ENCODE data around the gene PHLPP1. TPM values are rescaled to one million over a fixed set of nuclear protein-coding genes. Genes with fewer than 3 reads are reported as not detected.

The PHLPP1 gene
- total and polyA plus RNA-seq, 2 experiments from 2014 or later: 15.7 to 73.6 TPM

DNA sequence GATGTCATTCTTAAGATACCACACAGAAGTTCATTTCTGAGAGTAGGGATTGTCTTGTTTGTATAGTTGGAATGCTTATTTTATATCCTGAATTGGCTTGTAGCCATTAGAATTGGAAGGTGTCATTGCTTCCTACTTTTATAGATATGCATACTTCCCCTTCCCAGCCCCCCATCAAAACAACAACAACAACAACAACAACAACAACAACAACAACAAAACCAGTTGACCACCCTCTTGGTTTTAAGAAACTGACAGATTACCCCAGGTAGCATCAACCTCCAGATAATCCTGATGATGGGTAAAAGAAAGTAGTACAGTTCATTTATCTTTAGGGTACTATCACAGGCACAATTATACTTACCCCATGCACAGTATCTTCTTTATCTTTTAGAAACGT lies 20.0 kb downstream of the PHLPP1 start:
- peak overlapping the region; percentile 27; the same call in 1 of the 2 replicates for H3K4me2 ChIP-seq
- peaks cover 70% of the 10 kb centered on the region for H3K4me1 ChIP-seq (ENCODE audit: insufficient read depth)
- peaks cover 100% of the 10 kb centered on the region for H3K79me2 ChIP-seq (replicated peaks; ENCODE audit: insufficient read depth)
- no peak overlapping the region for H3K4me3 ChIP-seq
- no peak overlapping the region for H3K4me3 Mint-ChIP-seq
- H3K36me3 ChIP-seq (ENCODE audit: insufficient read depth): no peaks in the 10 kb centered on the region
- H3K27me3 Mint-ChIP-seq (ENCODE audit: insufficient read depth, low read depth, poor library complexity): peaks cover 12% of the 10 kb centered on the region
- H4K20me1 ChIP-seq (replicated peaks; ENCODE audit: insufficient read depth): peaks cover 40% of the 10 kb centered on the region
- H2AFZ ChIP-seq: no peak overlapping the region
- H3F3A ChIP-seq (replicated peaks; ENCODE audit: low read depth): no peaks in the 10 kb centered on the region
- H3K27ac Mint-ChIP-seq: no peak overlapping the region
- no peak overlapping the region for H3K27ac ChIP-seq (ENCODE audit: low read depth)
- peaks cover 38% of the 10 kb centered on the region for H3K36me3 Mint-ChIP-seq (ENCODE audit: low read depth)
- H3K9me3 Mint-ChIP-seq: peaks cover 12% of the 10 kb centered on the region
- TF ChIP-seq NANOG (IDR thresholded peaks at IDR 0.05; ENCODE audit: borderline replicate concordance) (no peak), JUNB (IDR thresholded peaks at IDR 0.05; ENCODE audit: unreplicated experiment) (no peak), ETS1 (IDR thresholded peaks at IDR 0.05) (no peak), EZH2 (IDR thresholded peaks at IDR 0.05; ENCODE audit: low read depth, unreplicated experiment) (no peak), ZNF462 (CRISPR knock-in tag; IDR thresholded peaks at IDR 0.05) (no peak), CREB1 (CRISPR knock-in tag; IDR thresholded peaks at IDR 0.05; ENCODE audit: low read depth) (no peak), POLR2AphosphoS5 (IDR thresholded peaks at IDR 0.05; ENCODE audit: low read depth) (no peak), ZNF331 (CRISPR knock-in tag; IDR thresholded peaks at IDR 0.05; ENCODE audit: low read depth) (no peak), EZH2phosphoT487 (IDR thresholded peaks at IDR 0.05; ENCODE audit: unreplicated experiment) (no peak), ZNF114 (CRISPR knock-in tag; IDR thresholded peaks at IDR 0.05) (no peak), STAT1 (IDR thresholded peaks at IDR 0.05; ENCODE audit: unreplicated experiment) (no peak)
- TF ChIP-seq, protein P1, sequence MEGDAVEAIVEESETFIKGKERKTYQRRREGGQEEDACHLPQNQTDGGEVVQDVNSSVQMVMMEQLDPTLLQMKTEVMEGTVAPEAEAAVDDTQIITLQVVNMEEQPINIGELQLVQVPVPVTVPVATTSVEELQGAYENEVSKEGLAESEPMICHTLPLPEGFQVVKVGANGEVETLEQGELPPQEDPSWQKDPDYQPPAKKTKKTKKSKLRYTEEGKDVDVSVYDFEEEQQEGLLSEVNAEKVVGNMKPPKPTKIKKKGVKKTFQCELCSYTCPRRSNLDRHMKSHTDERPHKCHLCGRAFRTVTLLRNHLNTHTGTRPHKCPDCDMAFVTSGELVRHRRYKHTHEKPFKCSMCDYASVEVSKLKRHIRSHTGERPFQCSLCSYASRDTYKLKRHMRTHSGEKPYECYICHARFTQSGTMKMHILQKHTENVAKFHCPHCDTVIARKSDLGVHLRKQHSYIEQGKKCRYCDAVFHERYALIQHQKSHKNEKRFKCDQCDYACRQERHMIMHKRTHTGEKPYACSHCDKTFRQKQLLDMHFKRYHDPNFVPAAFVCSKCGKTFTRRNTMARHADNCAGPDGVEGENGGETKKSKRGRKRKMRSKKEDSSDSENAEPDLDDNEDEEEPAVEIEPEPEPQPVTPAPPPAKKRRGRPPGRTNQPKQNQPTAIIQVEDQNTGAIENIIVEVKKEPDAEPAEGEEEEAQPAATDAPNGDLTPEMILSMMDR (conservative IDR thresholded peaks at IDR 0.05; ENCODE audit: low read depth in 2 of 2): no peak
- TF ChIP-seq, protein P2, sequence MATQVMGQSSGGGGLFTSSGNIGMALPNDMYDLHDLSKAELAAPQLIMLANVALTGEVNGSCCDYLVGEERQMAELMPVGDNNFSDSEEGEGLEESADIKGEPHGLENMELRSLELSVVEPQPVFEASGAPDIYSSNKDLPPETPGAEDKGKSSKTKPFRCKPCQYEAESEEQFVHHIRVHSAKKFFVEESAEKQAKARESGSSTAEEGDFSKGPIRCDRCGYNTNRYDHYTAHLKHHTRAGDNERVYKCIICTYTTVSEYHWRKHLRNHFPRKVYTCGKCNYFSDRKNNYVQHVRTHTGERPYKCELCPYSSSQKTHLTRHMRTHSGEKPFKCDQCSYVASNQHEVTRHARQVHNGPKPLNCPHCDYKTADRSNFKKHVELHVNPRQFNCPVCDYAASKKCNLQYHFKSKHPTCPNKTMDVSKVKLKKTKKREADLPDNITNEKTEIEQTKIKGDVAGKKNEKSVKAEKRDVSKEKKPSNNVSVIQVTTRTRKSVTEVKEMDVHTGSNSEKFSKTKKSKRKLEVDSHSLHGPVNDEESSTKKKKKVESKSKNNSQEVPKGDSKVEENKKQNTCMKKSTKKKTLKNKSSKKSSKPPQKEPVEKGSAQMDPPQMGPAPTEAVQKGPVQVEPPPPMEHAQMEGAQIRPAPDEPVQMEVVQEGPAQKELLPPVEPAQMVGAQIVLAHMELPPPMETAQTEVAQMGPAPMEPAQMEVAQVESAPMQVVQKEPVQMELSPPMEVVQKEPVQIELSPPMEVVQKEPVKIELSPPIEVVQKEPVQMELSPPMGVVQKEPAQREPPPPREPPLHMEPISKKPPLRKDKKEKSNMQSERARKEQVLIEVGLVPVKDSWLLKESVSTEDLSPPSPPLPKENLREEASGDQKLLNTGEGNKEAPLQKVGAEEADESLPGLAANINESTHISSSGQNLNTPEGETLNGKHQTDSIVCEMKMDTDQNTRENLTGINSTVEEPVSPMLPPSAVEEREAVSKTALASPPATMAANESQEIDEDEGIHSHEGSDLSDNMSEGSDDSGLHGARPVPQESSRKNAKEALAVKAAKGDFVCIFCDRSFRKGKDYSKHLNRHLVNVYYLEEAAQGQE (IDR thresholded peaks at IDR 0.05; ENCODE audit: unreplicated experiment): no peak
- H3K27me3 ChIP-seq (ENCODE audit: insufficient read depth): no peaks in the 10 kb centered on the region
- H3K9me2 ChIP-seq (ENCODE audit: insufficient read depth): no peaks in the 10 kb centered on the region
- H3K4me1 Mint-ChIP-seq: peaks cover 67% of the 10 kb centered on the region
- no peak for ATAC-seq
- no peak for DNase-seq (ENCODE audit: low spot score)
